CD4-positive, alpha-beta T cell treated with Interleukin-21 for 1 hour (primary cell): ENCODE results near the gene CYP26B1.

Source experiments
- DNase-seq: peaks from one replicate; pipeline ENCODE4 v3.0.0-alpha.2; 2020

Gene CYP26B1

DNA sequence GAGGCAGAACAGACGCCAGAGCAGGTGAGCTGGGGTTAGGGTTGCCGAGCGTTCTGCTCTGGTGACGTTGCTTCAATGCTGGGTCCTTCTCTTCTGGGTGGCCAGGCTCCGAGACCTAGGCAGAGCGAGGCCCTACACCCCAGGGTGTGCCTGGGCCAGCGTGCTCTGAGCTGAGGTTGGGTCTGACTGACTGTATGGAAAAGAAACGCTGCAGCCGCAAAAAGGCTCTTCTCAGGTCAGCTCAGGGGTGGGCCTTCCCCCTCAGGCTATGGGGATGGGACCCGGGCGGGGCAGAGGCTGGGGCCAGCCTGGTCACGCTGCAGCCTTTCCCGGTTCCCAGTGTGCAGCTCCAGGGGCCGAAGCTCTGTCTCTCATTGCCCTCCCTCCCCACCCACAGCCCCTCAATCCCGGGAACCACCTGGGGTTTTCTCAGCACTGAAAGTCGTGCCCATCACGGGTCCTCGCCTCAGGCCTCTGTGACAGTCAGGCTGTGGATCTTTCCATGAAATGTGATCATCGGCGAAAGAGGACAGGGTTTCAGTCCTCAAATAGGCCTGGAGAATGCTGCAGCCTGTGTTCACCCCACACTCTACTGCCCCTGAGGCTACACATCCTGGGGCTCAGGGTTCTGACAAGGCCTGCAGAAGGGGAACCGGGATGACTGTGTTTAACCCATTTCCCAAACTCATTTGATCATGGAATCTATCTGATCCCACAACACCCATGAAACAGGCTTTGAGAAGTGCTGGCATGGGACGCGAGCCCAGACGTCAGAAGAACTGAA lies 19.4 kb downstream of the CYP26B1 start:
- DNase-seq: no peak

DNA sequence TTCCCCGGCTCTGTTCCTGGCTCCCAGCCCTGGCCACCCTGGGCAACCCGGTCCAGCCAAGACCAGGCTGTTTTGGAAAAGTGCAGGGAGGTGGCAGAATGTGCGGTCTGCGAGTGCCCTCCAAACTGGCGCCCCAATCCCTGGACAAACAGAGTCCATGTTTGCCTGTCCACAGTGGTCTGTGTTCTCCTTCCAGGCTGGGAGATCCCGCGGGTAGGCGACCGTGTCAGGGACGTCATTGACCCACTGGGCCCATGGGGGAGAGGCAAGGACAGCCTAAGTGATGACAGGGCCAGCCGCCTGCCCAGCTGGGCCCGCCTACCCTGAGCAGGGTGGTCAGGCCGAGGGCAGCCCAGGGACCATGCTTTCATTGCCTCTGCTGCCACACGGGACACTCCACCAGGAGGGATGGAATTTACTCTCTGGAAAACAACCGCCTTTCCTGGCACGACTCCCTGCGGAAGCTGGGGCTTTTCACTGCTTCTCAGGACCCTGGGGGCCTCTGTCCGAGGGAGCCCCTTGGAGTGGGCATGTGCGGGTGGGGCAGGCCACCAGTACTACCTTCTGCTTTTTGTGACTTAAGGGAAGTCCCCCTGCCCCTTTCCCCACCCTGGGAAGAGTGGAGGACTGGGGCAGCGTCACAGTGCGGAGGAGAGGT lies 20.1 kb downstream of the CYP26B1 start:
- no peak for DNase-seq

DNA sequence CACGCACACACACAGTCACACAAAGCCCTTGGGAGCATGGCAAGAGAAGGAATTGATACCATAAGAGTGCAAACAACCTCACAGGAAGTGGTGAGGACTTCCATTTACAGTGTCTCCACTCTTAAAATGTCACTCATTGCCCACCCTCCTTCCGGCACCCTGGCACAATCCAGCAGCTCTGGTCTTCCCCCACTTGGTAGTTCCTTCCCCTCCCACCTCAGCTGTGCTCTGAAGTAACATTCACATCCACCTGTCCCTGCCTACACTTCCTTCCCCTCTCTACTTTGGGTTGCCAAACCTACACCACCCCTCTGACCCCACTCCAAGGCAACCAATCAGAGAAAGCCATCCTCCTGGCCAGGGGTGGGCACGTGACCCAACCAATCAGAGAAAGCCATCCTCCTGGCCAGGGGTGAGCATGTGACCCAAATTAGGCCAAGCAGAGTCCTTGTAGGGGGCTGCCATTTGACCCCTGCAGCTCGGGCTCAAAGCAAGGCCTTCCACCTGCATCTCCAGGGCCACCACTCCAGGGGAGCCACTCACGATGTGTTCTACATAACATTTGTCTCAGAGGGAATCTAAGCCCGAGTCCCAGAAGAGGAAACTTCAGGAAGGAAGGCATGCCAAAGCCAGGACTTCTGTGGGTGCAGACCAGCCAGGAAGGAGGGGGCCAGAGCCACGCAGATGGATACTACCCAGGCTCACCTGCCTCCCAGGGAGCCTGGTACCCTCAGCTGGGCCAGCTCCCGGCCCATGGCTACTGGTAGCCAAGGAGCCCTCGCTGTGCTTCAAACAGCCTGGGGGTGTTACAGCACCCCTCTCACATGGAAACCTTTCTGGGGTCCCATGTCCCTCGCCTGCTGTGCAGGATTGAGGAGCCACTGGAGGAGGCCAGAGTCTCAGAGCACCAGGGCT lies 21.2 kb downstream of the CYP26B1 start:
- DNase-seq: no peak

DNA sequence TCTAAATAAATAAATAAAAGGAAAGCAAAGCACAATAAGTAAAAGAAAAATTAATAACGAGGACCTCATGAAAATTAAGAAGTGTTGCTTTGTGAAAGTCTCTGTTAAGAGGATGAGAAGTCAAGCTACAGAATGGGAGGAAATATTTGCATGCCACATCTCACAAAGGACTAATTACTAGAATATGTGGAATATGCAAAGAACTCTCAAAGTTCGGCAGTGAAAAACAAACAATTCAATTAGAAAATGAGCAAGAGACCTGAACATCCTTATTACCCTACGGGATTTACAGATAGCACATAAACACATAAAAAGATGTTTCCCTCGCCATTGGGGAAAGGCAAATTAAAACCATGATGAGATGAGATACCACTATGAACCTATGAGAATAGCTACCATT lies 23.3 kb downstream of the CYP26B1 start:
- no peak for DNase-seq

DNA sequence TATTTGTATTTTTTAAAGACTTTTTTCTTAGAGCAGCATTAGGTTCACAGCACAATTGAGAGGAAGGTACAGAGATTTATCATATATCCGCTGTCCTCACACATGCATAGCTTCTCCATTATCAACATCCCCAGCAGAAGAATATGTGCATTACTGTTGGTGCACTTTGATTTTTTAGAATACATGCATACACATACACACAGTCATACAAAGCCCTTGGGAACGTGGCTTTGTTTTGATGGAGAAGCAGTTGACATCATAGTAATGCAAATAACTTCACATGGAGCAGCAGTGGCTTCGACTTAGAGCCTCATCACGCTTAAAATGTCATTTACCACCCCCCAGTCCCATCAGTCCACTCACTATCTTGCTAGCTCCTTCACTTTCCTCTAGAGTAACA lies 26.5 kb downstream of the CYP26B1 start:
- no peak for DNase-seq

DNA sequence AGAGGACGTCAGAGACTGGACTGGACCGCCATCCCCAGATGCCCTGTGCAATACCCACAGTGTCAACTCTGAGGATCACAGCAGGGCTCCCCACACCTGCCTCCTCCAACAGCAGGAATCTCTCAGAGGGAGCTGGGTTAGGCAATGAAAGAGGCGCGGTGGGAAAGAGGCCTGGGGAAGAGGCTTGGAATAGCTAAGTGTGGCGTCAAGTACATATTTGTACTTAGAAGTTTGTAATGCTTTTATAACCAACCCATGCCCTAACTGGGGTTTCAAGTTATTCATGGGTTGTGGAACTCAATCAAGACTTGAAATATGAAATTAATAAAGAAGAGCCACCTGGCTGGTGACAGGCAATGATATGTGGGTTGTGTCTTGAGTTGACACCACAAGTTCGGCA lies 28.7 kb downstream of the CYP26B1 start:
- no peak for DNase-seq

DNA sequence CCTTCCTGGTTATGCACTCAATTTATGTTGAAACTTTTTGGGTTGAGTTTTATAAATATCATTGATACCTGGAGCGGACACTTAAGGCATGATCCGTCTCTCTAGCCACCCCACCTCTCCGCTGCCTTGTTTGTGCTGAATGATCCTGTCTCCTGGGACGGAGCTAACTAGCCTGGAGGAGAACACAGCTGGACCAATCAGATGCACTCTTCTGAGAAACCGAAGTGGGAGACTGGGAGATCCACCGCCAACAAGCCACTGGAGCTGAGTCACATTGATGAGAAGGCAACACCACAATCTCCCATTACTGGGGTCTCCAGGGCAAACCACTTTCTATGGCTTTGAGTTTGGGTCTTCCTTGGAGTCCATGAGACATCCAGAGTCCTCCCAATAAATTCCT lies 29.3 kb downstream of the CYP26B1 start:
- DNase-seq: no peak

DNA sequence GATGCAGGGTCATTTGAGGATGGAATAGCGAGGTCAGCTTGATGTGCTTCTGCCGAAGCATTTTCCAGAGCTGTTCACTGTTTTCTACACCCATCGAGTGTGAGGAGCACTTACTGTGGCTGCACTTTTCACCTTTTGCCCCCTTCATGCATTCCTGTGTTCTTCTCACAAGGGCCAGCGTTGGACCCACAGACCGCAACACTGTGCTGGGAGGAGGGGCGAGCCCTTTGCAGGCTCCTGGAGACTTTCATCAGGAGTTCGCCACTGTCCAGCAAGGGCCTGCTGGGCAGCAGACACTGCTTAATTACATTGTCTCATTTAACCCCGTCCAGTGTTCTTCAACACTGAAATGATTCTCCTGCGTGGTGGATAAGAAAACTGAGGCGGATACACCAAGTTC lies 29.9 kb downstream of the CYP26B1 start:
- no peak for DNase-seq

DNA sequence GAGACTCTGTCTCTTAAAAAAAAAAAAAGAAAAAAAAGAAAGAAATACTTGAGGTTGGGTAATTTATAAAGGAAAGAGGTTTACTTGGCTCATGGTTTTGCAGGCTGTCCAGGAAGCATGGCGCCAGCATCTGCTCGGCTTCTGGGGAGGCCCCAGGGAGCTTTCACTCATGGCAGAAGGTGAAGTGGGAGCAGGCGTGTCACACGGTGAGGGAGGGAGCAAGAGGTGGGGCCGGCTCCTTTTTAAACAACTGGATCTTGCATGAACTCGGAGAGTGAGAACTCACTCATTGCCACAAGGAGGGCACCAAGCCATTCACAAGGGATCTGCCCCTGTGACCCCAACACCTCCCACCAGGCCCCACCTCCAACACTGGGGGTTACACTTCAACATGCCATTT lies 30.6 kb downstream of the CYP26B1 start:
- DNase-seq: no peak

DNA sequence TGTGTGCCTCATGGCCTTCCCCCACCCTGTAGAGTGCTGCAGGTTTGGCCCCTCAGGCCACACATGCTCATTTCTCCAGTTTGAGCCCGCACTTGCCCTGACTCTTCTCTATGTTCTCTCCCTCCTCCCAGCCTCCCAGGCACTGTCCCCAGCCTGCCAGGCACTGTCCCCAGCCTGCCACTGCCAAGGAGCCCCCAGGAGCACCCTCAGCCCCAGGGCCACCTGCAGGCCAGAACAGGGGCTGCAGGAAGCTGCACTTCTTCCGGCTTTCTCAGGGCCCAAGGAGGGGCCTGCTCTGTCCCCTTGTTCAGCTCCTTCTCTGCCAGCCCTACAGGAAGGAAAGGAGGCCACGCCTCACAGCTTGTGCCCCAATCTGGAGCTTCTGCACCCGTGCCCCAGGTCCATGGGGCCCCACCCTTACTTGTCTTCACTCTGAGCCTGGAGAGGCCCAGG lies 31.6 kb downstream of the CYP26B1 start:
- DNase-seq: no peak

DNA sequence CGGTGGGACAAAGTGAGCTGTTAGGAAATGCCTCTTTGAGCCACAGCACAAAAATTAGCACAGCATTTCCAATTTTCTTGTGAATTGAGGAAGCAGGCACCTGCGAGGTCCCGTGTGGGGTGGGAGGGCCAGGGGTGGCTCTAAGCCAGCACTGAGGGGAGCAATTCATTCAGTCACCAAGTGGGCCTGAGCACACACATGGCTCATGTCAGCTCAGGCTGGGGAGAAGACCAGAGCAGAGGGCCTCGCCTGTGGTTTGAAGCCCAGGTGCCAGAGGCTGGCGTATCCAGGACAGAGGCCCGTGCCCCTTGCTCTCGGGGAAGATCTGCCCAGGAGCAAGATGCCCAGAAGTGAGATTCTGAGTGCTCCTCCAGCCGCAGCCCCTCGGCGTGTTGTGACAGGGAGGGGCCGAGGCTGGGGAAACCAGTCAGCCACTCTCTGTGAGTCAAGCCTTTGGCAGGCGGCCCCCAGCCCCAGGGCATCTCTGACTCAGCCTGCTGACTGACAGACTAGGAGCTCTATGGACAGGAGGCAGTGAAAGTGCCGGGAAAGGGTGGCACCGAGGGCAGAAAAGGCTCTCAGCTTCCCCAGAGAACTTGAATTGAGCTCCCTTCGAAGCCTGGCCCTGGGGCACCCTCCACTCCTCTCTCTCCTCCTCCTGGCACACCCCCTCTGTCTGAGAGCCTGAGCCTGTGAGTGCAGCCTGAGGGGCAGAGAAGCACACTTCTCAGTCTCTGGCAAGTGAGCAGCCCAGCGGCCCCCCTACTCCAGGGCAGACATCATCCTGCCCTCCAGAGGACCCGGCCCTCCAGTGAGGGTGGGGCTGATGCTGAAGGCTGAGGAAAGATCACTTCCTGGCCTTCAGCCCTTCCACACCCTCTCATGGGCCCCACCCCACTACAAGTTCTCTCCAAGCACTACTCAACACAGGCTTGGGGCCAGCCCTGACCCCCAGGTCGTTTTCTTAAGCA lies 32.3 kb downstream of the CYP26B1 start:
- no peak for DNase-seq

DNA sequence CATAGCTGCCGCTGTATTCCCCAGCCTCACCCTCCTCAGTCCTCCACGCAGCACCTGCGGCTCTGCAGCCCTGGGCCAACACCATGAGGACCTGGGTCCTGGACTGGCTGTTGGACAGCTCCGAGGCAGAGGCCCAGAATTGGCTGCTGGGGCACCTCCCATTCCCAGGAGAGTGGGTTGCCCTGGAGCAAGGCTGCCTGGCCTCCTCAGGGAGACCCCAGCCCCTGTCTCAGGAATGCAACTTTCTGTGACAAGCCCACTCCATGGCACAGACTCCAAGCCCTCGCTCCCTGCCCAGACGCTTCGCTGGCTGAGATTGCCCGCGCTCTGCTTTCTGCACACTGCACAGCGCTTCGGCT lies 33.0 kb downstream of the CYP26B1 start:
- DNase-seq: no peak

DNA sequence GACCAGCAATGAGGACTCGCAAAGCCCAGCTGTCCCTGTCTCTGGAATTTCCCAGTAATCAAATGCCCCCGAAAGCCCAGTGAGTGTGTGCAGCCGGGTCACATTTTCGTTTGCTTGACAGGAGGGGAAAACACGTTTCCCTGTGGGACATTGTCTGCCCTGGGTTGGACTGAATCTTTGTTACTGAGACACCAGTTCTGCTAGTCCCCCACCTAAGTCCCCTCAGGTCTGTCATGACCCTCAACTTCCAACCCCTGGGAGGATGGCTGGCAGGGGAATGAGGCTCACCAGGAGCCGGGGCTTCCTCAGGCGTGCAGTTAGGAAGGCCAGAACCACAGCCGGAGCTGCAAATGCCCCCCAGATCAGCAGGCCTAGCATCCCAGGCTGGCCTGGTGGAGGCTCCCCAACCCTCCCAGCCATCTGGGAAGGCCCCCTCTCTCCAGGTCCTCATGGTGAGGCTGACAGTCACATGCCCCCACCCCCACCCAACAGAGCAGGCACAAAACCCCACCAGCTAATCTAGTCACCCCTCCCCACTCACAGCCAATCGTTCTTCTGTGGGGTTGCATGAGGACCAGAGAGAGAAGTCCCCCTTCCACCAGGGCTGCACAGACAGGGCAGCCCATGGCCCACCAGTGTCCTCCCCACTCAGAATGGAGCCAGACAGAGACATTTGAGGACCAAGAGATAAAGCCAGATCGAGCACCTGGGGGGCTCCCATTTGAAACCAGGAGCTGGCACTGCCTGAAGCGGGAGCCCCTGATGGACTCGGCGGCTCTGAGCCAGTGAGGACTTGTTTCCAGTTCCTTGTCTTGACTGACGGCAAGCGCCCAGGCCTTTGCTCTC lies 33.6 kb downstream of the CYP26B1 start:
- no peak for DNase-seq

DNA sequence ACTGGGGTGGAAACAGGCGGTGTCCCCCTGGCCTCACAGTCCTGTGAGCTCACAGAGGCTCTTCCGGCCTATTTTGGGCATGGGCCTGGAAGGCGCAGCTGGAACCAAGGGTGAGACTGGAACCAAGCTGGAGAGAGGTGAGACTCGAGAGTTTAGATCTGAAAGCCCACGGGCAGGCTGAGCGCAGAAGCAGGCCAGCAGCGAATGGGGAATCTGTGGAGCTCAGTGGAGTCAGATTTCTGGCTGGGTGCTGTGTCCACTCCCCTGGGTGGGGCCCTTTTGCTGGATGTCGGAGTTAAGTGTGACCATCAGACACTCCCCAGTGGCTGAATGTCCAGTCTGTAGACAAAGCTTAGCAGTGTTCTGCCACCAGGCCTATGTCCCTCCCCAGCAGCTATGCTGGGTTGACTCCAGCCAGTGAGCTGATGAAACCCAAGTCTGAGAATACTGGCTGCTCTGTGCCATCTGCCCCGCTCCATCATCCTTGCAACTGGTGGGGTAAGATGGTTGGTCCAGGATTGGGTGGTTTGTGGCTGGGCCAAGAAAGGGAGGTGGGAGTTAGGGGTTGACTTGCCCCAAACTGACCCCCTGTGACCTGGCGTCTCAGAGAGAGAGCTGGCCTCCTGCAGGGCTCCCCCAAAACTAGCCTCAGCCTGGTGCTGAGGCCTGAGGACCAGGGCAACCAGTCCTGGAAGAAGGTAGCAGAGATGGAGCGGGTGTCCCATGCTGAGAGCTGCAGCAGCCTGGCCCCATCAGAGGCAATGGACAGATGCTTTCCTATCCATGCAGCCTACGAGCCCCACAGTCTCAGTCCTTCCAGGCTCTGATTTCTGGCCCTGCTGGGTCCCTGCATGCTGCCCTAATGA lies 34.4 kb downstream of the CYP26B1 start:
- no peak for DNase-seq

DNA sequence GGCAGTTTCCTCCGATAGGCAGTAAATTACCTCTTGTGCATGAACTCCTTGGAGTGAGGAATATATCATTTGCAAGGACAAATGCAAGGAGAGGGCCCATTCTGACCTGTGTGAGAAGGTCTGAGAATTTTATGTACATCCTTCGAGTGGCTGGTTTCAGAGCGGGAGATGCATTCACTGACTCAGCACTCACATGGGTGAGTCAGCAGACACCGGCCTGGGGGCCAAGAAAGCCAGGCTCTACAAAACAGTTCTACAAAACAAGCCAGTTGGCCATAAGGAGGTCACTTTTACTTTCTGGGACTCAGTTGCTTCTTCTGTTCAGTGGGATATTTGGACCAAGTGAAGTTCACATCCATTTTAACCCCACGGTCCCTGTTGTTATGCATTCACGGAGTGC lies 35.3 kb downstream of the CYP26B1 start:
- DNase-seq: no peak

DNA sequence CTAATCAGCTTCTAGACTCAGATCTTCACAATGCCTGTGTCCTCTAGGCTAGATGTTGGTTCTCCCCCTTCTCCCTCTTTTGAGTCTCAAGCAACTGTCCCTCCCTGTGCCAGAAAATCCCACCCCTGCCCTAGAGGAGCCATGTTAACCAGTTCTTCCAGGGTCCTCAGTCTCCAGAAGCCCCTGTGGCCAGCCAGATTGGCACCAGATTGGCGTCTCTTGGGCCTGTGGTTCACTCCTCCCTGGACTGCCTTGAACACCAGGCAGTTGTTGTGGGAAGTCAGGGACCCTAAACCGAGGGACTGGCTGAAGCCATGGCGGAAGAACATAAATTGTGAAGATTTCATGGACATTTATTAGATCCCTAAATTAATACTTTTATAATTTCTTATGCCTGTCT lies 36.6 kb downstream of the CYP26B1 start:
- DNase-seq: no peak

DNA sequence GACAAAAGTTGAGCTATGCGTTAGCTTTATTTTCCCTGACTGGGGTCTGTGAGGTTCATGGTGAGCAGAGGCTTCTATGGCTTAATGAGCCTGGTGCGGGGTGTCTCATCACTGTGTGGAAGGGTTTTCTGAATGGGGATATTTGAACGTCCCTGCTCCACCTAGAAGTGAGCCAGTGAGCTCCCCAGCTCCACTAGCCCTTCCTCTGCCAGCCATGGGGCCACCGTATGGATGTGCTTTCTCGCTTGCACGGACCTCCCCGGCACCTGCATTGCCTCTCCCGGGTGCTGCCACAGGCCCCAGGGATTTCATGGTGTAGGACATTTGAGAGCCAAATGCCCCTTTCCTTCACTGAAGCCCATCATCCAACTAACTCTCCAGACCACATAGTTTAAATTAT lies 37.8 kb downstream of the CYP26B1 start:
- no peak for DNase-seq

DNA sequence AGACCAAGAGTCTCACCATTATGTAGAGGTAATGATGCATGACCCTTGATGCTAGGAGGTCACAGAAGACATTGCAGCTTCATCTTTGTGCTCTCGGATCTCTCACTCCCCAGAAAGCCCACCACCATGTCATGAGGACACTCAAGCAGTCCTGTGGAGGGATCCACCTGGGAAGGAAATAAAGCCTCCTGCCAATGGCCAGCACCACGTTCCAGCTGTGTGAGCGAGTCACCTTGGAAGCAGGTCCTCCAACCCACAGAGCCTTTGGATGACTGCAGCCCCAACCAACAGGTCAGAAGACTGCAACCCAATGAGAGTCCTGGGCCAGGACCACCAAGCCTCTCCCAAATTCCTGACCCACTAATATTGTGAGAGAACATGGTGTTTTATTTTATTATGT lies 38.4 kb downstream of the CYP26B1 start:
- no peak for DNase-seq

DNA sequence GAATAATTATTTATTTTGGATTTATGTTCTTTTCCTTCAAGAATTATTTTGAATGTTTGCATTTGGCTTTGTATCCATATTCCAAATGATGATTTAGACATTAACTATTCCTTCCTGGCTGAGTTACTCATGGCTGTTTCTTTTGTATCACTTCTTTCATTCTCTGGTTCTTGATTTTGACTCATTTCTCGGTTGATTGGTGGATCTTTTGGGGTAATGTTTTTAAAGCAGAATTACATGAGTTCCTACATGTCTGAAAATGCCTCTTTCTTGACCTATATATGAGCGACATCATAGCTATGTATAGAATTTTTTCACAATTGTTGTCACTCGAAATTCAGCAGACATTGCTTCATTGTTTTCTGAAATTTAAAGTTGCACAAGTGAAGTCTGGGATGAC lies 39.5 kb downstream of the CYP26B1 start:
- no peak for DNase-seq

DNA sequence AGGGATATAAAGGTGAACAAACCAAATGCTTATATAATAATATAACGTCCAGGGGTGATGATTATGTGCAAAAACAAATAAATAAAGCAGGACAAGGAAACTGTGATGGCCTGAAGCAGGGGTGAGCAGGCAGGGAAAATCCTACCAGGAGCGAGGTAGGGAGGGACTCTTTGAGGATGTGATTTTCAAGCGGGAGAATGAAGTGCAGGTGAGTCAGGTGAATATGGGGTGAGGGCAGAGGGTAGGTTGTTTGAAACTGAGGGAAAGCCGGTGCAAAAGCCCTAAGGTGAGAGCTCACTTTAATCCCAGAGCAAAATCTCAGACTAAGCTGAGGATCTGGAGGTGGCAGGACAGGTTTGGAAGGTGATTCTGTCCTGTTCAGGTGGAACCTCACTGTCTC lies 40.7 kb downstream of the CYP26B1 start:
- no peak for DNase-seq
